ENCODE measurements around the gene PCNT. TPM values are rescaled to one million over a fixed set of nuclear protein-coding genes. Genes with fewer than 3 reads are reported as not detected.

Gene PCNT
- total RNA-seq, 3 donors from 2014 or later: 20.4 to 36.9 (median 26.1) TPM

DNA sequence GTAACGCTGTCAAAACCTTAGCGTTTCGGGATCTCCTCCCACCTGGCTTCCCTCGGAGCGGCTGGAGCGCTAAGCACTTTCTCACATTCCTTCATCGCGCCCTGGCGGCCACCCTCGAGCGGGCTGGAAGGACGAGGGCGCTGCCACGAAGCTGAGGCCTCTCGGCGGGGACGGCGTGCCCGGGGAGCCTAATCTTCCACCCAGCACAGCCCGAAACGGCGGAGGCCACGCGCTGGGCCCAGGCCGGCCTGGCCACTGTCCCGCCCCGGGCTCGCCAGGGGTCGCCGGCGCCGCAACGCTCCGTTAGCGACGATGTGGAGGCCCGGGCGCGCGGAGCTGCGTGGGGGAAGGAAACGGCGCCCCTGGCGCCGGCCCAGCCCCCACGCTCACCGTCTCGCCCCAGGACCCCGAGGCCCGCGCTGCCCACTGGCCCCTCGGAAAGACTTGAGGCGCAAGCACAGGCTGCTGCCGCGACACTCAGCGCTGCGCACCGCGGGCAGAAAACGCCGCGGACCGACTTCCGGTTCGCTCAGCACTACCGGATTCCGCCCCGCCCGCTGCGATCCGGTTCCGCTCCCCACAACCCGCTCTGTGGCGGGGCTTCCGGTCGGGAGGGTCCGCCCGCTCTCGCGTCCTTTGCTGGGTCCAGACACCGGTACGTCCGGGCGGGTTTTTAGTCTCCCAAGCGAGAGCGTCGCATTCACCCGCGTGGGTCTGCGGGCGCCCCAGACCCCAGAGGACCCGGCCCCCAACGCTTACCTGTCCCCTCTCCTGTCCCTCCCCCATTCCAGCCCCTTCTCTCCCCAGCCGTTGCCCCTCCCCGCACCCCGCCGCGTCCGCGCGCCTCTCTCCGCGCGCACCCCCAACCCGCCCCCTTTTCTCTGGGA lies 38.0 kb upstream of the PCNT start, which contains the start of gene YBEY:
YBEY (plus strand) TSS at position 582 of the 887 bp plus-strand sequence. CDS start 572 bp downstream, outside the sequence.
- no peaks in the 10 kb centered on the region for H3K9me3 ChIP-seq
- intact Hi-C loops (cut with DNase I, micrococcal nuclease): no loop called here
- ATAC-seq (peak; percentile 97), DNase-seq (peak; percentile 92 to 94 (median 93))
- H3K36me3 ChIP-seq (ENCODE audit: low read depth): no peaks in the 10 kb centered on the region
- H3K4me3 ChIP-seq: peak within 1 kb of the TSS; percentile 71
- peaks cover 36% of the 10 kb centered on the region for H3K4me1 ChIP-seq (ENCODE audit: low read depth)
- TF ChIP-seq, protein P1, sequence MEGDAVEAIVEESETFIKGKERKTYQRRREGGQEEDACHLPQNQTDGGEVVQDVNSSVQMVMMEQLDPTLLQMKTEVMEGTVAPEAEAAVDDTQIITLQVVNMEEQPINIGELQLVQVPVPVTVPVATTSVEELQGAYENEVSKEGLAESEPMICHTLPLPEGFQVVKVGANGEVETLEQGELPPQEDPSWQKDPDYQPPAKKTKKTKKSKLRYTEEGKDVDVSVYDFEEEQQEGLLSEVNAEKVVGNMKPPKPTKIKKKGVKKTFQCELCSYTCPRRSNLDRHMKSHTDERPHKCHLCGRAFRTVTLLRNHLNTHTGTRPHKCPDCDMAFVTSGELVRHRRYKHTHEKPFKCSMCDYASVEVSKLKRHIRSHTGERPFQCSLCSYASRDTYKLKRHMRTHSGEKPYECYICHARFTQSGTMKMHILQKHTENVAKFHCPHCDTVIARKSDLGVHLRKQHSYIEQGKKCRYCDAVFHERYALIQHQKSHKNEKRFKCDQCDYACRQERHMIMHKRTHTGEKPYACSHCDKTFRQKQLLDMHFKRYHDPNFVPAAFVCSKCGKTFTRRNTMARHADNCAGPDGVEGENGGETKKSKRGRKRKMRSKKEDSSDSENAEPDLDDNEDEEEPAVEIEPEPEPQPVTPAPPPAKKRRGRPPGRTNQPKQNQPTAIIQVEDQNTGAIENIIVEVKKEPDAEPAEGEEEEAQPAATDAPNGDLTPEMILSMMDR (IDR thresholded peaks at IDR 0.05): peak; percentile 28

DNA sequence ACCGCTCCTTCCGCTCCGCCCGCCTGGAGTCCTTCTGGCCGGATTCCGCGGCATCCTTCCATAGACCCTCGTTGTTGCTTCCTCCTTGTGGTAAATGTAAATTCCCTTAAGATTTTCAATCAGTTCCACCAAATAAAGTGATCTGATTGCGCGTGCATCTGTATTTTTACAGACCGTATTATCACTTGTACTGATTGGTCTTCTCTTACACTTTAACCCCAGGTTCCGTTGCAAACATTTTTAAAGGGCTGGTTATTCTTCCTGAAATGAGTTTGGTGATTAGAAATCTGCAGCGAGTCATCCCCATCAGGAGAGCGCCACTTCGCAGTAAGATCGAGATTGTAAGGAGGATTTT lies 37.3 kb upstream of the PCNT start:
- TF ChIP-seq, protein P1 (IDR thresholded peaks at IDR 0.05): no peak
- DNase-seq (no peak), ATAC-seq (no peak)
- H3K4me1 ChIP-seq (ENCODE audit: low read depth): peaks cover 36% of the 10 kb centered on the region
- H3K9me3 ChIP-seq: no peaks in the 10 kb centered on the region
- intact Hi-C loops (cut with DNase I, micrococcal nuclease): no loop called here
- no peaks in the 10 kb centered on the region for H3K36me3 ChIP-seq (ENCODE audit: low read depth)
- H3K4me3 ChIP-seq: peak overlapping the region; percentile 71

DNA sequence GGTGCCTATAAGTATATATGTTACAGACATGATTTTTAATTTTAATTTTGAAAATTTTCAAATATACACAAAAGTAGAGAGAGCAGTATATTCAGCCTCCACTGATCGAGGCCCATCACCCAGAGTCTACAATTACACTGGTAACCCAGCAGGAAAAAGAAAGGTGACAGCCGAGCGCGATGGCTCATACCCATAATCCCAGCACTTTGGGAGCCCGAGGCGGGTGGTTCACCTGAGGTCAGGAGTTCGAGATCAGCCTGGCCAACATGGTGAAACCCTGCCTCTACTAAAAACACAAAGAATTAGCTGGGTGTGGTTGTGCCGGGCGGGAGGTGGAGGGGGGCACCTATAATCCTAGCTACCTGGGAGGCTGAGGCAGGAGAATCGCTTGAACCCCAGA lies 36.4 kb upstream of the PCNT start:
- TF ChIP-seq, protein P1 (IDR thresholded peaks at IDR 0.05): no peak
- no peak for DNase-seq
- no peaks in the 10 kb centered on the region for H3K9me3 ChIP-seq
- no peak for ATAC-seq
- intact Hi-C loops (cut with DNase I, micrococcal nuclease): no loop called here
- H3K36me3 ChIP-seq (ENCODE audit: low read depth): no peaks in the 10 kb centered on the region
- peaks cover 36% of the 10 kb centered on the region for H3K4me1 ChIP-seq (ENCODE audit: low read depth)
- no peak overlapping the region for H3K4me3 ChIP-seq

DNA sequence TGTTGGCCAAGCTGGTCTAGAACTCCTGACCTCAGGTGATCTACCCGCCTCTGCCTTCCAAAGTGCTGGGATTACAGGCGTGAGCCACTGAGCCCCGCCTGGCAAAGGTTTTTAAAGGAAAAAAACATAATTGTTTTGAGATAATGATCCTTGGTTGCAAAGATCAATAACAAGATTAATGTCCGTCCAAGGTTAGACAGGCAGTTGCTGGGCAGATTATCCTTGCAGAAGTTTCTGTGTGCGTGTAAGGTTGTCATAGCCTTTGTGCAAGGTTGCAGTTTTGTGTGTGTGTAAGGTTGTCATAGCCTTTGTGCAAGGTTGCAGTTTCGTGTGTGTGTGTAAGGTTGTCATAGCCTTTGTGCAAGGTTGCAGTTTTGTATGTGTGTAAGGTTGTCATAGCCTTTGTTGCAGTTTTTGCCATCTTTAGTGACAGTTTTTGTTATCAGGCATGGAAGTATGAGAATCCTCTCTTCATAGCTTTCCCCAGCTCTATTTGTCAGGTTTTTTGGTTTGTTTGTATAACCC lies 34.2 kb upstream of the PCNT start:
- TF ChIP-seq, protein P1 (IDR thresholded peaks at IDR 0.05): no peak
- intact Hi-C loops (cut with DNase I, micrococcal nuclease): no loop called here
- Histone ChIP-seq H3K4me1 (ENCODE audit: low read depth) (peaks cover 19% of the 10 kb centered on the region), H3K4me3 (no peak overlapping the region), H3K36me3 (ENCODE audit: low read depth) (no peaks in the 10 kb centered on the region), H3K9me3 (no peaks in the 10 kb centered on the region)
- ATAC-seq (no peak), DNase-seq (no peak)

DNA sequence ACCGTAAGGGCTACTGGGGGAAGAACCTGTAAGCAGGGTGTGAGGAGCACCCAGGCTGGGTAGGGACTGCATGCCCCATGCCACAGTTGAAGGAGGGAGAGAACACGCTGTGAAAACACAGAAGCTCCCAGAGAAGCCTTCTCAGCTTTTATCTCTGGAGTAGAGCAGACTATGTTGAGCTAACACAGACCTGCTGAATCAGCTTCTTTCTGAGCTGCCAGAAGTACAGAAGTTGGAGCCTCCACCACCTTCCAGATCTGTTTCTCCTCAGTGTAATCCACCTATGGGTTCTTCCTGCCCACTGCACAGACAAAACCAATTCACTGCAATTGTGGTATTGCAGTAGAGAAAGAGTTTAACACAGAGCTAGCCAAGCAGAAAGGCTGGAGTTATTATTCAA lies 32.4 kb upstream of the PCNT start:
- DNase-seq: no peak
- intact Hi-C loops (cut with DNase I, micrococcal nuclease): no loop called here

More for the DNA sequence above, 32.4 kb upstream of the PCNT start:
- Histone ChIP-seq H3K4me3 (no peak overlapping the region), H3K36me3 (ENCODE audit: low read depth) (no peaks in the 10 kb centered on the region), H3K9me3 (no peaks in the 10 kb centered on the region), H3K4me1 (ENCODE audit: low read depth) (peaks cover 12% of the 10 kb centered on the region)
- TF ChIP-seq, protein P1 (IDR thresholded peaks at IDR 0.05): no peak
- ATAC-seq: no peak
